HepG2 (cell line): ENCODE measurements around the gene CAPRIN1. TPM values are rescaled to one million over a fixed set of nuclear protein-coding genes. Genes with fewer than 3 reads are reported as not detected.

Experiments used
- ARNT ChIP-seq: fragments of 450-650 bp; IDR thresholded peaks from 2 replicates; pipeline ENCODE4 v1.6.1; 2017
- ATF1 ChIP-seq: IDR thresholded peaks from 2 replicates; pipeline ENCODE4 v1.6.1; 2016; ENCODE audit warnings: mild to moderate bottlenecking, control low read depth
- EED ChIP-seq: sonication (generic); formaldehyde crosslinking; IDR thresholded peaks from 2 replicates; pipeline ENCODE4 v1.5.0; 2020; ENCODE audit warnings: mild to moderate bottlenecking, missing genetic modification reagents
- EHMT2 ChIP-seq: fragments of 200-600 bp; sonication (generic); IDR thresholded peaks from 2 replicates; pipeline ENCODE4 v1.7.0; 2017; ENCODE audit warnings: antibody characterized with exemption, low read depth, low read length, borderline replicate concordance
- HDAC2 ChIP-seq: sonication (generic); formaldehyde crosslinking; IDR thresholded peaks from 2 replicates; pipeline ENCODE4 v1.4.0; 2020; ENCODE audit warnings: missing genetic modification reagents
- HNRNPK ChIP-seq: fragments of 200-400 bp; formaldehyde crosslinking; IDR thresholded peaks from 2 replicates; pipeline ENCODE4 v1.6.1; 2018; ENCODE audit warnings: low read length, low read depth, moderate library complexity, mild to moderate bottlenecking; ENCODE audit not compliant: poor library complexity, severe bottlenecking
- JUND ChIP-seq: sonication (generic); formaldehyde crosslinking; IDR thresholded peaks from 2 replicates; pipeline ENCODE4 v1.8.0; 2022; ENCODE audit warnings: mild to moderate bottlenecking, missing genetic modification reagents
- MAF1 ChIP-seq: sonication (generic); formaldehyde crosslinking; IDR thresholded peaks from 2 replicates; pipeline ENCODE4 v1.5.0; 2020; ENCODE audit warnings: missing genetic modification reagents, borderline replicate concordance
- MTA3 ChIP-seq: sonication (generic); formaldehyde crosslinking; IDR thresholded peaks from 2 replicates; pipeline ENCODE4 v1.4.0; 2020; ENCODE audit warnings: missing genetic modification reagents
- REXO4 ChIP-seq: sonication (generic); formaldehyde crosslinking; IDR thresholded peaks from 2 replicates; pipeline ENCODE4 v1.8.0; 2022; ENCODE audit warnings: missing genetic modification reagents, mild to moderate bottlenecking, borderline replicate concordance
- SMAD1 ChIP-seq: sonication (generic); formaldehyde crosslinking; IDR thresholded peaks from 2 replicates; pipeline ENCODE4 v1.4.0; 2020; ENCODE audit warnings: missing genetic modification reagents, low read depth, mild to moderate bottlenecking, borderline replicate concordance
- SRSF9 ChIP-seq: fragments of 200-400 bp; formaldehyde crosslinking; IDR thresholded peaks from 2 replicates; pipeline ENCODE4 v1.6.1; 2018; ENCODE audit warnings: borderline replicate concordance, mild to moderate bottlenecking, low read depth, low read length; ENCODE audit not compliant: insufficient read depth, poor library complexity, severe bottlenecking
- ZNF263 ChIP-seq: sonication (generic); formaldehyde crosslinking; IDR thresholded peaks from 2 replicates; pipeline ENCODE4 v1.4.0; 2020; ENCODE audit warnings: missing genetic modification reagents
- ZNF556 ChIP-seq: sonication (generic); formaldehyde crosslinking; IDR thresholded peaks from 2 replicates; pipeline ENCODE4 v1.4.0; 2020; ENCODE audit warnings: mild to moderate bottlenecking, missing genetic modification reagents, borderline replicate concordance
- ZSCAN29 ChIP-seq: sonication (generic); formaldehyde crosslinking; conservative IDR thresholded peaks from 2 replicates; pipeline ENCODE4 v1.4.0; 2020; ENCODE audit warnings: mild to moderate bottlenecking, missing genetic modification reagents
- polyA plus RNA-seq, 8 experiments: library from polyadenylated mRNA; depleted of rRNA in 3 of 8; stranded (reverse) in 7 of 8; unstranded in 1 of 8; fragments of >200 nt; fragmentation: Illumina TruSeq in 4 of 8; extraction: Trizol in 4 of 8; gene quantifications; 2 replicates each; pipeline versions ENCODE4 v1.2.1 to v1.2.3, GENCODE V29; 2011 to 2016; ENCODE audit warnings: low read depth in 4 of 8, missing spikeins in 1 of 8, mixed read lengths in 1 of 8; ENCODE audit not compliant: insufficient read depth in 1 of 8
- total RNA-seq, 5 experiments: library from RNA; depleted of rRNA; stranded (reverse); fragments of >200 nt; fragmentation: Illumina TruSeq; extraction: Trizol; gene quantifications; 2 replicates each; pipeline ENCODE4 v1.2.3, GENCODE V29; 2016; ENCODE audit warnings: low read depth in 1 of 5
- TF ChIP-seq, protein P1 (sequence below): IDR thresholded peaks from 2 replicates; pipeline ENCODE4 v1.6.1; 2018; ENCODE audit warnings: missing genetic modification reagents
- TF ChIP-seq, protein P2 (sequence below): sonication (generic); formaldehyde crosslinking; IDR thresholded peaks from 2 replicates; pipeline ENCODE4 v1.9.0; 2021; ENCODE audit warnings: missing genetic modification reagents, borderline replicate concordance
- TF ChIP-seq, protein P3 (sequence below): sonication (generic); formaldehyde crosslinking; IDR thresholded peaks from 2 replicates; pipeline ENCODE4 v1.5.1; 2020; ENCODE audit warnings: missing genetic modification reagents, mild to moderate bottlenecking, borderline replicate concordance
- TF ChIP-seq, protein P4 (sequence below): IDR thresholded peaks from 2 replicates; pipeline ENCODE4 v1.6.1; 2016; ENCODE audit warnings: missing biosample characterization, missing genetic modification reagents, low read depth
- TF ChIP-seq, protein P5 (sequence below): sonication (generic); formaldehyde crosslinking; IDR thresholded peaks from 2 replicates; pipeline ENCODE4 v1.8.0; 2022; ENCODE audit warnings: missing genetic modification reagents, mild to moderate bottlenecking, moderate library complexity, borderline replicate concordance

CAPRIN1 gene
- total and polyA plus RNA-seq, 2 of the 13 experiments (the other 11 are each of a cell fraction or from before 2014, with no cell fraction given) = 114 to 162 TPM

DNA sequence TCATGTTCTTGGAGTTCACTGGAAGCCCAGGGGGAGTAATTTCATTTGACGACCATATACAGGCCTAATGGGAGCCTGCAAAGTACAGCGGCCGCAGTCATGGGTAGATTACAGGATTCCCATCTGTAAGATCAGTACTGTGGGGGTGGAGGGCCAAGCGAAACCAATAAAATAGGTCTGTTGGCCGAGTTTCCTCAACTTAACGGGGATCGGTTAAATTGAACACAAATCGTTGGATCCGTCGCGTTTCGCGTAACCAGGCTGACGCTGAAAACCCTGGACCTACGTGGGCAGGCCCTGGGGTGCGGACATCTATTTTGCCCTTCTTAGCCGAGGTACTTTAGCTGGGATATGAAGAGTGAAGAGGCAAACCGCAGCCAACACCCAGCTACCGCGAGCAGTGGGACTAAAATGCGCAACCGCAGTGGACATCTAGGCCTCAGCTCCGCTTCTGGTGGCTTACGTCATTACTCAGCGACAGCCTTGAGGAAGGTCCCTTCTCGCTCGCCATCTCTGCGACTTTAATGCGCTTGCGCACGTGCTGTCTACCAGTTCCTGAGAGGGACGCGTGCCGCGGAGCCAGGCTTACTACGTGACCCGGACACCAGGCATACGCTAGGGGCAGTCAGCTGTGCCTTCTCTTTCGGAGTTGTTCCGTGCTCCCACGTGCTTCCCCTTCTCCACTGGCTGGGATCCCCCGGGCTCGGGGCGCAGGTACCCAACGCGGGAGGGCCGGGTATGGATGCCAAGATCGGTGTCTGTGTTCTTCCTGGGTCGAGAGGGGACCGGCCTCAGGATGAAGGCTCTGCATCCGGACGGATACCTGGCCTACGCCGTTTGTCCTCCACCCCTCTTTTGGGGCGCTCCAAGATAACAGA lies 53.8 kb downstream of the CAPRIN1 start, which contains the start of gene NAT10 (continued):
- TF ChIP-seq, protein P1, sequence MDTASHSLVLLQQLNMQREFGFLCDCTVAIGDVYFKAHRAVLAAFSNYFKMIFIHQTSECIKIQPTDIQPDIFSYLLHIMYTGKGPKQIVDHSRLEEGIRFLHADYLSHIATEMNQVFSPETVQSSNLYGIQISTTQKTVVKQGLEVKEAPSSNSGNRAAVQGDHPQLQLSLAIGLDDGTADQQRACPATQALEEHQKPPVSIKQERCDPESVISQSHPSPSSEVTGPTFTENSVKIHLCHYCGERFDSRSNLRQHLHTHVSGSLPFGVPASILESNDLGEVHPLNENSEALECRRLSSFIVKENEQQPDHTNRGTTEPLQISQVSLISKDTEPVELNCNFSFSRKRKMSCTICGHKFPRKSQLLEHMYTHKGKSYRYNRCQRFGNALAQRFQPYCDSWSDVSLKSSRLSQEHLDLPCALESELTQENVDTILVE (CRISPR knock-in tag) = peak; percentile 63; the same call in 1 of the 2 replicates
- TF ChIP-seq SRSF9 (no peak), MAF1 (CRISPR knock-in tag) (no peak), EHMT2 (no peak), ARNT (no peak), EED (CRISPR knock-in tag) (peak; percentile 86; the same call in 1 of the 2 replicates), ZNF263 (CRISPR knock-in tag) (peak; percentile 74), SMAD1 (CRISPR knock-in tag) (peak; percentile 79; the same call in 1 of the 2 replicates), HNRNPK (no peak), ATF1 (peak; percentile 99), ZSCAN29 (no peak), JUND (peak; percentile 83), REXO4 (CRISPR knock-in tag) (no peak), MTA3 (no peak), ZNF556 (CRISPR knock-in tag) (peak; percentile 63; the same call in 1 of the 2 replicates), HDAC2 (CRISPR knock-in tag) (peak; percentile 96)
- TF ChIP-seq, protein P2, sequence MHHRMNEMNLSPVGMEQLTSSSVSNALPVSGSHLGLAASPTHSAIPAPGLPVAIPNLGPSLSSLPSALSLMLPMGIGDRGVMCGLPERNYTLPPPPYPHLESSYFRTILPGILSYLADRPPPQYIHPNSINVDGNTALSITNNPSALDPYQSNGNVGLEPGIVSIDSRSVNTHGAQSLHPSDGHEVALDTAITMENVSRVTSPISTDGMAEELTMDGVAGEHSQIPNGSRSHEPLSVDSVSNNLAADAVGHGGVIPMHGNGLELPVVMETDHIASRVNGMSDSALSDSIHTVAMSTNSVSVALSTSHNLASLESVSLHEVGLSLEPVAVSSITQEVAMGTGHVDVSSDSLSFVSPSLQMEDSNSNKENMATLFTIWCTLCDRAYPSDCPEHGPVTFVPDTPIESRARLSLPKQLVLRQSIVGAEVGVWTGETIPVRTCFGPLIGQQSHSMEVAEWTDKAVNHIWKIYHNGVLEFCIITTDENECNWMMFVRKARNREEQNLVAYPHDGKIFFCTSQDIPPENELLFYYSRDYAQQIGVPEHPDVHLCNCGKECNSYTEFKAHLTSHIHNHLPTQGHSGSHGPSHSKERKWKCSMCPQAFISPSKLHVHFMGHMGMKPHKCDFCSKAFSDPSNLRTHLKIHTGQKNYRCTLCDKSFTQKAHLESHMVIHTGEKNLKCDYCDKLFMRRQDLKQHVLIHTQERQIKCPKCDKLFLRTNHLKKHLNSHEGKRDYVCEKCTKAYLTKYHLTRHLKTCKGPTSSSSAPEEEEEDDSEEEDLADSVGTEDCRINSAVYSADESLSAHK = no peak
- TF ChIP-seq, protein P3, sequence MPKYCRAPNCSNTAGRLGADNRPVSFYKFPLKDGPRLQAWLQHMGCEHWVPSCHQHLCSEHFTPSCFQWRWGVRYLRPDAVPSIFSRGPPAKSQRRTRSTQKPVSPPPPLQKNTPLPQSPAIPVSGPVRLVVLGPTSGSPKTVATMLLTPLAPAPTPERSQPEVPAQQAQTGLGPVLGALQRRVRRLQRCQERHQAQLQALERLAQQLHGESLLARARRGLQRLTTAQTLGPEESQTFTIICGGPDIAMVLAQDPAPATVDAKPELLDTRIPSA (CRISPR knock-in tag) = no peak; the same call in 1 of the 2 replicates
- TF ChIP-seq, protein P4, sequence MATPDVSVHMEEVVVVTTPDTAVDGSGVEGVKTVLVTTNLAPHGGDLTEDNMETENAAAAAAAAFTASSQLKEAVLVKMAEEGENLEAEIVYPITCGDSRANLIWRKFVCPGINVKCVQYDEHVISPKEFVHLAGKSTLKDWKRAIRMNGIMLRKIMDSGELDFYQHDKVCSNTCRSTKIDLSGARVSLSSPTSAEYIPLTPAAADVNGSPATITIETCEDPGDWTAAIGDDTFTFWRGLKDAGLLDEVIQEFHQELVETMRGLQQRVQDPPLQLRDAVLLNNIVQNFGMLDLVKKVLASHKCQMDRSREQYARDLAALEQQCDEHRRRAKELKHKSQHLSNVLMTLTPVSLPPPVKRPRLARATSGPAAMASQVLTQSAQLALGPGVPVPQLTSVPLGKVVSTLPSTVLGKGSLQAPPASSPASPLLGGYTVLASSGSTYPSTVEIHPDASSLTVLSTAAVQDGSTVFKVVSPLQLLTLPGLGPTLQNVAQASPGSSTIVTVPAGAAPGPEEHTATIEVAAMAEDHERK (CRISPR knock-in tag) = peak; percentile 71
- TF ChIP-seq, protein P5, sequence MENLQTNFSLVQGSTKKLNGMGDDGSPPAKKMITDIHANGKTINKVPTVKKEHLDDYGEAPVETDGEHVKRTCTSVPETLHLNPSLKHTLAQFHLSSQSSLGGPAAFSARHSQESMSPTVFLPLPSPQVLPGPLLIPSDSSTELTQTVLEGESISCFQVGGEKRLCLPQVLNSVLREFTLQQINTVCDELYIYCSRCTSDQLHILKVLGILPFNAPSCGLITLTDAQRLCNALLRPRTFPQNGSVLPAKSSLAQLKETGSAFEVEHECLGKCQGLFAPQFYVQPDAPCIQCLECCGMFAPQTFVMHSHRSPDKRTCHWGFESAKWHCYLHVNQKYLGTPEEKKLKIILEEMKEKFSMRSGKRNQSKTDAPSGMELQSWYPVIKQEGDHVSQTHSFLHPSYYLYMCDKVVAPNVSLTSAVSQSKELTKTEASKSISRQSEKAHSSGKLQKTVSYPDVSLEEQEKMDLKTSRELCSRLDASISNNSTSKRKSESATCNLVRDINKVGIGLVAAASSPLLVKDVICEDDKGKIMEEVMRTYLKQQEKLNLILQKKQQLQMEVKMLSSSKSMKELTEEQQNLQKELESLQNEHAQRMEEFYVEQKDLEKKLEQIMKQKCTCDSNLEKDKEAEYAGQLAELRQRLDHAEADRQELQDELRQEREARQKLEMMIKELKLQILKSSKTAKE = 0 out of 2 replicates have a peak, but pooled peaks have one; percentile 37
